CD4-positive, alpha-beta T cell treated with Interleukin-6 for 4 hours (primary cell): ENCODE measurements around the gene R3HDM1.
A peak's percentile ranks its signal among the peaks of the same experiment; 100 is the strongest.

Experiments used
- DNase-seq: peaks from one replicate; pipeline ENCODE4 v3.0.0-alpha.2; 2020; ENCODE audit warnings: mixed read lengths

The R3HDM1 gene

GRCh38 chr2:135732561-135732960 is 201.3 kb downstream of the R3HDM1 start:
- DNase-seq = no peak

- no peak for DNase-seq
These were observed 201.8 kb downstream of the R3HDM1 start for GRCh38 chr2:135733045-135733444.

GRCh38 chr2:135736546-135736945 is 205.3 kb downstream of the R3HDM1 start:
- no peak for DNase-seq

GRCh38 chr2:135740206-135740605 is 208.9 kb downstream of the R3HDM1 start:
- no peak for DNase-seq

GRCh38 chr2:135741043-135741394 is 209.7 kb downstream of the R3HDM1 start:
- no peak for DNase-seq

- peak; percentile 95 for DNase-seq
These were observed 210.4 kb downstream of the R3HDM1 start, which contains the start of gene UBXN4 for GRCh38 chr2:135741395-135742324. TSS of gene UBXN4 (plus strand) at chr2:135741855. CDS start at chr2:135741930, 75 bp downstream.

- DNase-seq = peak; percentile 29
These were observed 211.1 kb downstream of the R3HDM1 start for GRCh38 chr2:135742325-135742757.

- DNase-seq = no peak
These were observed 212.6 kb downstream of the R3HDM1 start for GRCh38 chr2:135743860-135744259.

- DNase-seq = peak; percentile 9
These were observed 213.6 kb downstream of the R3HDM1 start for GRCh38 chr2:135744760-135745314.

- DNase-seq = no peak
These were observed 214.3 kb downstream of the R3HDM1 start for GRCh38 chr2:135745545-135745944.

- no peak for DNase-seq
These were observed 224.3 kb downstream of the R3HDM1 start for GRCh38 chr2:135755573-135755972.

GRCh38 chr2:135756692-135757091 is 225.4 kb downstream of the R3HDM1 start:
- no peak for DNase-seq

GRCh38 chr2:135762022-135762421 is 230.7 kb downstream of the R3HDM1 start:
- DNase-seq = no peak

- DNase-seq = no peak
These were observed 231.2 kb downstream of the R3HDM1 start for GRCh38 chr2:135762530-135762929.

GRCh38 chr2:135768863-135769262 is 237.6 kb downstream of the R3HDM1 start:
- DNase-seq = no peak

- DNase-seq = no peak
These were observed 242.0 kb downstream of the R3HDM1 start for GRCh38 chr2:135773319-135773718.

- DNase-seq = no peak
These were observed 242.6 kb downstream of the R3HDM1 start for GRCh38 chr2:135773917-135774316.
